Measurements from ENCODE around the gene SLC17A4.
"Not testable (repeated sequence)": the region's sequence is repeated elsewhere in the genome, so short reads cannot be mapped to it uniquely, and the experiment has no call there.

The SLC17A4 gene

DNA sequence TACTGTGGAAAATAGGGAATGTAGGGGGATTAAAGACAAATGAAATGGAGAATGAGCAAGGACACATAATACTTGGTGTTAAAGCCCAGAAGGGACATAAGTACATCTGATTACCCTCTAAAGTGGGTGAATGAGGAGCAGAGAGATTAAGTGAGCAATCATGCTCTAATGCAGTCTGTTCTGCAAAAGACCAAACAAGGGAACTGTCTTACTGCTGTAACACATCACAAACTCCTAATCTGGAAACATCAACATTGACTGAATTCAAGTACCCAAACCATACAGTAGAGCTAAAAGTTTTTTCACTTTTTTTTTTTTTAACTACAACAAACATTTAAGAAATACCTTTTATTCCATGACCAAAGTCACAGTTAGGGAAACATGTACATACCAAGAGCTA is 19.3 kb upstream of the SLC17A4 start:
- Histone ChIP-seq H3K27me3 (replicated peaks in 2 of 5; ENCODE audit: control insufficient read depth in 4 of 5, insufficient read depth in 5 of 5, low read length in 4 of 5) (peaks cover 4 to 26% (median 7%) of the 10 kb centered on the region in 5 experiments), H3K36me3 (ENCODE audit: control insufficient read depth in 4 of 4, insufficient read depth in 4 of 4, low read length in 3 of 4) (no peaks in the 10 kb centered on the region), H3K4me3 (ENCODE audit: control insufficient read depth in 1 of 7, extremely low read depth in 1 of 7, insufficient read depth in 4 of 7, low read depth in 2 of 7, low read length in 6 of 7) (no peak overlapping the region), H3K27ac (ENCODE audit: insufficient read depth in 1 of 2, low read depth in 1 of 2, low read length in 2 of 2, poor library complexity in 1 of 2, severe bottlenecking in 2 of 2) (no peak overlapping the region), H3K4me1 (ENCODE audit: control extremely low read depth in 1 of 4, control insufficient read depth in 4 of 4, insufficient read depth in 4 of 4, low read length in 3 of 4) (no peaks in the 10 kb centered on the region), H3K9me3 (ENCODE audit: control extremely low read depth in 1 of 5, control insufficient read depth in 4 of 5, insufficient read depth in 2 of 5, low read depth in 1 of 5, low read length in 4 of 5) (peaks cover 3 to 16% (median 12%) of the 10 kb centered on the region in 5 experiments)
- DNase-seq = no peak
- CTCF ChIA-PET = no interaction called here
- POLR2A ChIA-PET = no interaction called here

- ChIA-PET POLR2A (no interaction called here), CTCF (no interaction called here)
- Histone ChIP-seq H3K4me3 (ENCODE audit: control insufficient read depth in 1 of 7, extremely low read depth in 1 of 7, insufficient read depth in 4 of 7, low read depth in 2 of 7, low read length in 6 of 7) (no peak overlapping the region), H3K27me3 (replicated peaks in 2 of 5; ENCODE audit: control insufficient read depth in 4 of 5, insufficient read depth in 5 of 5, low read length in 4 of 5) (no peaks in the 10 kb centered on the region), H3K9me3 (ENCODE audit: control extremely low read depth in 1 of 5, control insufficient read depth in 4 of 5, insufficient read depth in 2 of 5, low read depth in 1 of 5, low read length in 4 of 5) (peaks cover 0 to 3% (median 0%) of the 10 kb centered on the region in 5 experiments), H3K36me3 (ENCODE audit: control insufficient read depth in 4 of 4, insufficient read depth in 4 of 4, low read length in 3 of 4) (no peaks in the 10 kb centered on the region), H3K27ac (ENCODE audit: insufficient read depth in 1 of 2, low read depth in 1 of 2, low read length in 2 of 2, poor library complexity in 1 of 2, severe bottlenecking in 2 of 2) (no peak overlapping the region), H3K4me1 (ENCODE audit: control extremely low read depth in 1 of 4, control insufficient read depth in 4 of 4, insufficient read depth in 4 of 4, low read length in 3 of 4) (peaks cover 0 to 5% (median under 1%) of the 10 kb centered on the region in 4 experiments)
- DNase-seq = no peak
Observed at GRCh38 chr6:25743868-25744267, 10.7 kb upstream of the SLC17A4 start.

DNA sequence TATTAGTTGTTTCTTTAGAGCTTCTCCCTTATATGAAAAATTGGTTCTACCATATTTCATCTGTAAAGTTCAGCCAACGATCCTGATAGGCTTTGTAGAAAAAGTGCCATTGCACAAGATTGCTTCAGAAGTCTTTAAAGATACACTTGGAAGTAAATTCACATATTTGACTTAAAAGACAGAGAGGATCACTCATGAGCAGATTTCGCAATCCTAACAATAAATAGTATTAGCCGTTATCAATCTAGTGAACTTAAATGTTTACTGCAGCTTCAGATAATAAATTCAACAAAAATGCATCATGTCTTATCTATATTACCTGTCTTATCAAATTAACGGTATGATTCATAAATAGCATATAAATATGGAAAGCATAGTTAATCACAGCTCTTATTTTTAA is 8.7 kb upstream of the SLC17A4 start:
- Histone ChIP-seq H3K4me1 (ENCODE audit: control extremely low read depth in 1 of 4, control insufficient read depth in 4 of 4, insufficient read depth in 4 of 4, low read length in 3 of 4) (peaks cover 0 to 17% (median 9%) of the 10 kb centered on the region in 4 experiments), H3K4me3 (ENCODE audit: control insufficient read depth in 1 of 7, extremely low read depth in 1 of 7, insufficient read depth in 4 of 7, low read depth in 2 of 7, low read length in 6 of 7) (no peak overlapping the region), H3K27ac (ENCODE audit: insufficient read depth in 1 of 2, low read depth in 1 of 2, low read length in 2 of 2, poor library complexity in 1 of 2, severe bottlenecking in 2 of 2) (no peak overlapping the region), H3K9me3 (ENCODE audit: control extremely low read depth in 1 of 5, control insufficient read depth in 4 of 5, insufficient read depth in 2 of 5, low read depth in 1 of 5, low read length in 4 of 5) (peaks cover 0 to 3% (median 0%) of the 10 kb centered on the region in 5 experiments), H3K27me3 (replicated peaks in 2 of 5; ENCODE audit: control insufficient read depth in 4 of 5, insufficient read depth in 5 of 5, low read length in 4 of 5) (no peaks in the 10 kb centered on the region), H3K36me3 (ENCODE audit: control insufficient read depth in 4 of 4, insufficient read depth in 4 of 4, low read length in 3 of 4) (no peaks in the 10 kb centered on the region)
- no peak for DNase-seq
- 86% methylated on average over 1 of the region's 4 CpGs for WGBS (ENCODE audit: insufficient coverage)
- ChIA-PET POLR2A (no interaction called here), CTCF (no interaction called here)

GRCh38 chr6:25746968-25747367 is 7.6 kb upstream of the SLC17A4 start:
- WGBS (ENCODE audit: insufficient coverage) = no CpG with 5 or more reads among the region's 1 CpG
- peaks cover 0 to 17% (median 9%) of the 10 kb centered on the region in 4 experiments for H3K4me1 ChIP-seq (ENCODE audit: control extremely low read depth in 1 of 4, control insufficient read depth in 4 of 4, insufficient read depth in 4 of 4, low read length in 3 of 4)
- ChIA-PET CTCF (no interaction called here), POLR2A (no interaction called here)
- no peak overlapping the region for H3K4me3 ChIP-seq (ENCODE audit: control insufficient read depth in 1 of 7, extremely low read depth in 1 of 7, insufficient read depth in 4 of 7, low read depth in 2 of 7, low read length in 6 of 7)
- H3K36me3 ChIP-seq (ENCODE audit: control insufficient read depth in 4 of 4, insufficient read depth in 4 of 4, low read length in 3 of 4) = no peaks in the 10 kb centered on the region
- no peak overlapping the region for H3K27ac ChIP-seq (ENCODE audit: insufficient read depth in 1 of 2, low read depth in 1 of 2, low read length in 2 of 2, poor library complexity in 1 of 2, severe bottlenecking in 2 of 2)
- H3K27me3 ChIP-seq (replicated peaks in 2 of 5; ENCODE audit: control insufficient read depth in 4 of 5, insufficient read depth in 5 of 5, low read length in 4 of 5) = no peaks in the 10 kb centered on the region
- no peak for DNase-seq
- H3K9me3 ChIP-seq (ENCODE audit: control extremely low read depth in 1 of 5, control insufficient read depth in 4 of 5, insufficient read depth in 2 of 5, low read depth in 1 of 5, low read length in 4 of 5) = peaks cover 0 to 3% (median 0%) of the 10 kb centered on the region in 5 experiments

DNA sequence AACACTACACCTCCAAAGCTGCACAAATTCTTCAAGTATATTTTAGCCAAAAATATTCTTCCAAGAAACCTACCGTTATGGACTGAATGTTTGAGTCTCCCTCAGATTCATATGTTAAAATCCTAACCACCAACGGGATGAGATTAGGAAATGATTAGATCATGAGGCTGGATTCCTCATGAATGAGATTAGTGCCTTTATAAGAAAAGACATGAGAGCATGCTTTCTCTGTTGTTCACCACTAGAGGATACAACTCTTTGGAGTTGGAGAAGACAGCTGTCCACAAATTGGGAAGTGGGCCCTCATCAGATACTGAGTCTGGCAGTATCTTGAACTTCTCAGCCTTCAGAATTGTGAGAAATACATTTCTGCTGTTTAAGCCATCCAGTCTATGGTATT is 7.1 kb upstream of the SLC17A4 start:
- ChIA-PET CTCF (no interaction called here), POLR2A (no interaction called here)
- Histone ChIP-seq H3K27ac (ENCODE audit: insufficient read depth in 1 of 2, low read depth in 1 of 2, low read length in 2 of 2, poor library complexity in 1 of 2, severe bottlenecking in 2 of 2) (no peak overlapping the region), H3K4me1 (ENCODE audit: control extremely low read depth in 1 of 4, control insufficient read depth in 4 of 4, insufficient read depth in 4 of 4, low read length in 3 of 4) (peaks cover 0 to 17% (median 9%) of the 10 kb centered on the region in 4 experiments), H3K9me3 (ENCODE audit: control extremely low read depth in 1 of 5, control insufficient read depth in 4 of 5, insufficient read depth in 2 of 5, low read depth in 1 of 5, low read length in 4 of 5) (no peaks in the 10 kb centered on the region), H3K36me3 (ENCODE audit: control insufficient read depth in 4 of 4, insufficient read depth in 4 of 4, low read length in 3 of 4) (no peaks in the 10 kb centered on the region), H3K4me3 (ENCODE audit: control insufficient read depth in 1 of 7, extremely low read depth in 1 of 7, insufficient read depth in 4 of 7, low read depth in 2 of 7, low read length in 6 of 7) (no peak overlapping the region), H3K27me3 (replicated peaks in 2 of 5; ENCODE audit: control insufficient read depth in 4 of 5, insufficient read depth in 5 of 5, low read length in 4 of 5) (no peaks in the 10 kb centered on the region)
- no CpG with 5 or more reads among the region's 2 CpGs for WGBS (ENCODE audit: insufficient coverage)
- peak in 1 of 3 donors; percentile 7 for DNase-seq

- Histone ChIP-seq H3K27me3 (replicated peaks in 2 of 5; ENCODE audit: control insufficient read depth in 4 of 5, insufficient read depth in 5 of 5, low read length in 4 of 5) (no peaks in the 10 kb centered on the region), H3K4me1 (ENCODE audit: control extremely low read depth in 1 of 4, control insufficient read depth in 4 of 4, insufficient read depth in 4 of 4, low read length in 3 of 4) (peaks cover 0 to 17% (median 9%) of the 10 kb centered on the region in 4 experiments), H3K27ac (ENCODE audit: insufficient read depth in 1 of 2, low read depth in 1 of 2, low read length in 2 of 2, poor library complexity in 1 of 2, severe bottlenecking in 2 of 2) (no peak overlapping the region), H3K4me3 (ENCODE audit: control insufficient read depth in 1 of 7, extremely low read depth in 1 of 7, insufficient read depth in 4 of 7, low read depth in 2 of 7, low read length in 6 of 7) (no peak overlapping the region), H3K9me3 (ENCODE audit: control extremely low read depth in 1 of 5, control insufficient read depth in 4 of 5, insufficient read depth in 2 of 5, low read depth in 1 of 5, low read length in 4 of 5) (no peaks in the 10 kb centered on the region), H3K36me3 (ENCODE audit: control insufficient read depth in 4 of 4, insufficient read depth in 4 of 4, low read length in 3 of 4) (no peaks in the 10 kb centered on the region)
- ChIA-PET POLR2A (no interaction called here), CTCF (no interaction called here)
- no peak for DNase-seq
Observed at GRCh38 chr6:25748049-25748448, 6.5 kb upstream of the SLC17A4 start.

DNA sequence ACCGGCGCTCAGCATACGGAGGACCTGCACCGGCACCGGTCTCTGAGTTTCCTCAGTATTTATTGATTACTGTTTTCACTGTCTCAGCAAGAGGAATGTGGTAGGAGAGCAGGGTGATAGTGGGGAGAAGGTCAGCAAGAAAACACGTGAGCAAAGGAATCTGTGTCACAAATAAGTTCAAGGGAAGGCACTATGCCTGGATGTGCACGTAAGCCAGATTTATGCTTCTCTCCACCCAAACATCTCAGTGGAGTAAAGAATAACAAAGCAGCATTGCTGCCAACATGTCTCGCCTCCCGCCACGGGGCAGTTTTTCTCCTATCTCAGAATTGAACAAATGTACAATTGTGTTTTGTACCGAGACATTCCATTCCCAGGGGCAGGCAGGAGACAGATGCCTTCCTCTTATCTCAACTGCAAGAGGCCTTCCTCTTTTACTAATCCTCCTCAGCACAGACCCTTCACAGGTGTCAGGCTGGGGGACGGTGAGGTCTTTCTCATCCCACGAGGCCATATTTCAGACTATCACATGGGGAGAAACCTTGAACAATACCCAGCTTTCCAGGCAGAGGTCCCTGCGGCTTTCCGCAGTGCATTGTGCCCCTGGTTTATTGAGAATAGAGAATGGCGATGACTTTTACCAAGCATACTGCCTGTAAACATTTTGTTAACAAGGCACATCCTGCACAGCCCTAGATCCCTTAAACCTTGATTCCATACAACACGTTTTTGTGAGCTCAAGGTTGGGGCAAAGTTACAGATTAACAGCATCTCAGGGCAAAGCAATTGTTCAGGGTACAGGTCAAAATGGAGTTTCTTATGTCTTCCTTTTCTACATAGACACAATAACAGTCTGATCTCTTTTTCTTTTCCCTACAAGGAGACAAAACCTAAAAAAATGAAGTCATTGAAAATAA is 5.7 kb upstream of the SLC17A4 start:
- H3K27ac ChIP-seq (ENCODE audit: insufficient read depth in 1 of 2, low read depth in 1 of 2, low read length in 2 of 2, poor library complexity in 1 of 2, severe bottlenecking in 2 of 2); H3K36me3 ChIP-seq (ENCODE audit: control insufficient read depth in 4 of 4, insufficient read depth in 4 of 4, low read length in 3 of 4); POLR2A ChIA-PET; H3K4me3 ChIP-seq (ENCODE audit: control insufficient read depth in 1 of 7, extremely low read depth in 1 of 7, insufficient read depth in 4 of 7, low read depth in 2 of 7, low read length in 6 of 7); H3K27me3 ChIP-seq (replicated peaks in 2 of 5; ENCODE audit: control insufficient read depth in 4 of 5, insufficient read depth in 5 of 5, low read length in 4 of 5); H3K9me3 ChIP-seq (ENCODE audit: control extremely low read depth in 1 of 5, control insufficient read depth in 4 of 5, insufficient read depth in 2 of 5, low read depth in 1 of 5, low read length in 4 of 5): not testable (repeated sequence)
- 35% methylated on average over 5 of the region's 17 CpGs for WGBS (ENCODE audit: insufficient coverage)
- peaks cover 0 to 17% (median 9%) of the 10 kb centered on the region in 4 experiments for H3K4me1 ChIP-seq (ENCODE audit: control extremely low read depth in 1 of 4, control insufficient read depth in 4 of 4, insufficient read depth in 4 of 4, low read length in 3 of 4)
- CTCF ChIA-PET = interaction anchor here (1.0 to 1.4 kb wide), 2 partner anchors 11 to 31 kb away, joined by 3 to 4 read pairs; no protein-coding TSS in a partner anchor
- DNase-seq = peak in 2 of 3 donors; percentile 11 to 45
